Measurements from ENCODE around the gene C19orf67. TPM values are rescaled to one million over a fixed set of nuclear protein-coding genes. Genes with fewer than 3 reads are reported as not detected.

The C19orf67 gene
- total RNA-seq, 1 donor from 2014 or later, result not detected

GRCh38 chr19:14105680-14106079 lies 20.1 kb upstream of the C19orf67 start:
- no peak for DNase-seq (ENCODE audit: low read depth)
- no peaks in the 10 kb centered on the region for H3K9me3 ChIP-seq (ENCODE audit: insufficient read depth, low read depth, low read length)
- no peaks in the 10 kb centered on the region for H3K4me1 Mint-ChIP-seq (ENCODE audit: low read depth, unreplicated experiment)

GRCh38 chr19:14103310-14103709 lies 17.7 kb upstream of the C19orf67 start:
- Histone ChIP-seq H3K4me2 (ENCODE audit: low read length) (no peak overlapping the region), H2AFZ (ENCODE audit: low read depth, low read length) (no peak overlapping the region), H3K36me3 (ENCODE audit: insufficient read depth, low read length) (peaks cover 10% of the 10 kb centered on the region), H4K20me1 (ENCODE audit: insufficient read depth, low read length) (peaks cover 8% of the 10 kb centered on the region), H3K9me3 (ENCODE audit: insufficient read depth, low read depth, low read length) (no peaks in the 10 kb centered on the region), H3K9ac (ENCODE audit: low read length) (no peak overlapping the region), H3K27me3 (ENCODE audit: insufficient read depth, low read length) (no peaks in the 10 kb centered on the region), H3K27ac (ENCODE audit: low read depth, low read length) (no peak overlapping the region), H3K4me3 (ENCODE audit: insufficient read depth, low read depth, low read length) (no peak overlapping the region), H3K79me2 (ENCODE audit: insufficient read depth, low read length) (peaks cover 8% of the 10 kb centered on the region), H3K4me1 (ENCODE audit: insufficient read depth, low read length) (peaks cover 4% of the 10 kb centered on the region)
- H3K27me3 Mint-ChIP-seq (ENCODE audit: low read depth, unreplicated experiment), result no peaks in the 10 kb centered on the region
- H3K4me1 Mint-ChIP-seq (ENCODE audit: low read depth, unreplicated experiment), result no peaks in the 10 kb centered on the region
- peaks cover 21% of the 10 kb centered on the region for H3K36me3 Mint-ChIP-seq (ENCODE audit: low read depth, unreplicated experiment)
- H3K27ac Mint-ChIP-seq (ENCODE audit: unreplicated experiment), result no peak overlapping the region
- DNase-seq (ENCODE audit: low read depth) (no peak), FAIRE-seq (no peak)
- no peaks in the 10 kb centered on the region for H3K9me3 Mint-ChIP-seq (ENCODE audit: unreplicated experiment)
- H3K4me3 Mint-ChIP-seq (ENCODE audit: unreplicated experiment), result no peak overlapping the region
- TF ChIP-seq CTCF (IDR thresholded peaks at IDR 0.05; ENCODE audit: insufficient read depth, low read depth, low read length), result no peak
- no peak for TF ChIP-seq EZH2 (IDR thresholded peaks at IDR 0.05; ENCODE audit: insufficient read depth, low read length)

More at GRCh38 chr19:14105680-14106079, 20.1 kb upstream of the C19orf67 start:
- Histone ChIP-seq H3K4me3 (ENCODE audit: insufficient read depth, low read depth, low read length) (no peak overlapping the region), H4K20me1 (ENCODE audit: insufficient read depth, low read length) (peaks cover 15% of the 10 kb centered on the region), H3K9ac (ENCODE audit: low read length) (no peak overlapping the region), H3K27me3 (ENCODE audit: insufficient read depth, low read length) (no peaks in the 10 kb centered on the region), H3K36me3 (ENCODE audit: insufficient read depth, low read length) (peaks cover 6% of the 10 kb centered on the region), H2AFZ (ENCODE audit: low read depth, low read length) (no peak overlapping the region), H3K27ac (ENCODE audit: low read depth, low read length) (no peak overlapping the region), H3K79me2 (ENCODE audit: insufficient read depth, low read length) (peaks cover 11% of the 10 kb centered on the region), H3K4me2 (ENCODE audit: low read length) (no peak overlapping the region), H3K4me1 (ENCODE audit: insufficient read depth, low read length) (peaks cover 4% of the 10 kb centered on the region)
- no peak for FAIRE-seq
- Mint-ChIP-seq H3K27ac (ENCODE audit: unreplicated experiment) (no peak overlapping the region), H3K9me3 (ENCODE audit: unreplicated experiment) (no peaks in the 10 kb centered on the region), H3K36me3 (ENCODE audit: low read depth, unreplicated experiment) (peaks cover 22% of the 10 kb centered on the region), H3K27me3 (ENCODE audit: low read depth, unreplicated experiment) (no peaks in the 10 kb centered on the region), H3K4me3 (ENCODE audit: unreplicated experiment) (no peak overlapping the region)
- TF ChIP-seq CTCF (IDR thresholded peaks at IDR 0.05; ENCODE audit: insufficient read depth, low read depth, low read length) (no peak), EZH2 (IDR thresholded peaks at IDR 0.05; ENCODE audit: insufficient read depth, low read length) (no peak)

- Mint-ChIP-seq H3K36me3 (ENCODE audit: low read depth, unreplicated experiment) (peaks cover 17% of the 10 kb centered on the region), H3K4me3 (ENCODE audit: unreplicated experiment) (no peak overlapping the region), H3K9me3 (ENCODE audit: unreplicated experiment) (no peaks in the 10 kb centered on the region), H3K27me3 (ENCODE audit: low read depth, unreplicated experiment) (no peaks in the 10 kb centered on the region), H3K27ac (ENCODE audit: unreplicated experiment) (no peak overlapping the region), H3K4me1 (ENCODE audit: low read depth, unreplicated experiment) (no peaks in the 10 kb centered on the region)
- FAIRE-seq (no peak), DNase-seq (ENCODE audit: low read depth) (no peak)
- no peaks in the 10 kb centered on the region for H3K27me3 ChIP-seq (ENCODE audit: insufficient read depth, low read length)
- H3K4me3 ChIP-seq (ENCODE audit: insufficient read depth, low read depth, low read length), result no peak overlapping the region
- peaks cover 4% of the 10 kb centered on the region for H4K20me1 ChIP-seq (ENCODE audit: insufficient read depth, low read length)
- peaks cover 4% of the 10 kb centered on the region for H3K79me2 ChIP-seq (ENCODE audit: insufficient read depth, low read length)
- H2AFZ ChIP-seq (ENCODE audit: low read depth, low read length), result no peak overlapping the region
- H3K36me3 ChIP-seq (ENCODE audit: insufficient read depth, low read length), result peaks cover 10% of the 10 kb centered on the region
- TF ChIP-seq CTCF (IDR thresholded peaks at IDR 0.05; ENCODE audit: insufficient read depth, low read depth, low read length) (no peak), EZH2 (IDR thresholded peaks at IDR 0.05; ENCODE audit: insufficient read depth, low read length) (no peak)
- H3K9ac ChIP-seq (ENCODE audit: low read length), result no peak overlapping the region
- H3K9me3 ChIP-seq (ENCODE audit: insufficient read depth, low read depth, low read length), result no peaks in the 10 kb centered on the region
- H3K4me1 ChIP-seq (ENCODE audit: insufficient read depth, low read length), result no peaks in the 10 kb centered on the region
- no peak overlapping the region for H3K4me2 ChIP-seq (ENCODE audit: low read length)
- H3K27ac ChIP-seq (ENCODE audit: low read depth, low read length), result no peak overlapping the region
Observed at GRCh38 chr19:14102756-14103155, 17.2 kb upstream of the C19orf67 start.
